HL-60 (cell line): ENCODE measurements around the gene MREG.
"Not testable (repeated sequence)": the region's sequence is repeated elsewhere in the genome, so short reads cannot be mapped to it uniquely, and the experiment has no call there.

Experiments
- GABPA ChIP-seq: IDR thresholded peaks from 2 replicates; pipeline ENCODE4 v1.6.1; 2012; ENCODE audit warnings: low read depth
- POLR2AphosphoS5 ChIP-seq: IDR thresholded peaks from 2 replicates; pipeline ENCODE4 v1.6.1; 2012; ENCODE audit warnings: low read depth

GRCh38 chr2:215926992-215927391, 86.4 kb downstream of the MREG start:
- TF ChIP-seq POLR2AphosphoS5, GABPA: not testable (repeated sequence)
